Osteoblast (primary cell): ENCODE measurements around the gene ZNF169. TPM values are rescaled to one million over a fixed set of nuclear protein-coding genes. Genes with fewer than 3 reads are reported as not detected.
"Not testable (repeated sequence)": the region's sequence is repeated elsewhere in the genome, so short reads cannot be mapped to it uniquely, and the experiment has no call there.

Source experiments
- DNase-seq: peaks from one replicate; pipeline ENCODE4 v3.0.0; 2011; ENCODE audit warnings: low spot score, mixed read lengths; ENCODE audit not compliant: insufficient read length; ENCODE audit errors: missing footprints
- H2AFZ ChIP-seq: 2 replicates; pipeline ENCODE4 v1.6.0; 2011; ENCODE audit warnings: mild to moderate bottlenecking, low read length
- H3K27ac ChIP-seq: 2 replicates; pipeline ENCODE4 v1.5.1; 2011; ENCODE audit warnings: mild to moderate bottlenecking, low read depth, low read length, moderate library complexity
- H3K27me3 ChIP-seq: 2 replicates; pipeline ENCODE4 v1.6.0; 2012; ENCODE audit warnings: mild to moderate bottlenecking, control low read depth, inconsistent platforms, low read length, moderate library complexity; ENCODE audit not compliant: insufficient read depth
- H3K36me3 ChIP-seq: 2 replicates; pipeline ENCODE4 v1.5.1; 2011; ENCODE audit warnings: mild to moderate bottlenecking, low read length, control low read depth, moderate library complexity; ENCODE audit not compliant: insufficient read depth
- H3K4me1 ChIP-seq: 2 replicates; pipeline ENCODE4 v1.5.1; 2011; ENCODE audit warnings: mild to moderate bottlenecking, low read length, control low read depth, moderate library complexity; ENCODE audit not compliant: insufficient read depth
- H3K4me2 ChIP-seq: 2 replicates; pipeline ENCODE4 v1.6.0; 2011; ENCODE audit warnings: mild to moderate bottlenecking, low read length; ENCODE audit not compliant: insufficient read depth
- H3K4me3 ChIP-seq: fragments of 200-600 bp; sonication (generic); 3 replicates; pipeline ENCODE4 v1.5.1; 2012; ENCODE audit warnings: mild to moderate bottlenecking, low read length, inconsistent platforms; ENCODE audit not compliant: insufficient read depth
- H3K79me2 ChIP-seq: 2 replicates; pipeline ENCODE4 v1.6.0; 2012; ENCODE audit warnings: mild to moderate bottlenecking, low read length, control low read depth, inconsistent platforms; ENCODE audit not compliant: insufficient read depth
- H3K9me3 ChIP-seq: 2 replicates; pipeline ENCODE4 v1.5.1; 2011; ENCODE audit warnings: low read depth, low read length, control low read depth
- H4K20me1 ChIP-seq: 2 replicates; pipeline ENCODE4 v1.6.0; 2012; ENCODE audit warnings: mild to moderate bottlenecking, low read length, control low read depth; ENCODE audit not compliant: insufficient read depth
- CTCF ChIP-seq: IDR thresholded peaks from 2 replicates; pipeline ENCODE4 v1.5.1; 2011; ENCODE audit warnings: mild to moderate bottlenecking, low read depth, low read length, moderate library complexity; ENCODE audit errors: extremely low read depth
- total RNA-seq: library from RNA; depleted of rRNA; stranded (reverse); fragments of >200 nt; gene quantifications from 2 replicates; pipeline ENCODE4 v1.2.3, GENCODE V29; 2012

ZNF169 gene
- total RNA-seq, 1 donor = 4.0 TPM

- Histone ChIP-seq H3K9me3 (no peaks in the 10 kb centered on the region), H3K36me3 (no peaks in the 10 kb centered on the region), H3K27ac (no peak overlapping the region), H2AFZ (no peak overlapping the region), H3K27me3 (no peaks in the 10 kb centered on the region), H4K20me1 (no peaks in the 10 kb centered on the region), H3K4me2 (no peak overlapping the region), H3K79me2 (no peaks in the 10 kb centered on the region), H3K4me3 (no peak overlapping the region), H3K4me1 (no peaks in the 10 kb centered on the region)
- DNase-seq = no peak
- no peak for TF ChIP-seq CTCF
These were observed 30.5 kb upstream of the ZNF169 start for GRCh38 chr9:94228616-94229015.

GRCh38 chr9:94232428-94232827, 26.7 kb upstream of the ZNF169 start:
- Histone ChIP-seq H3K4me1 (no peaks in the 10 kb centered on the region), H3K36me3 (no peaks in the 10 kb centered on the region), H2AFZ (no peak overlapping the region), H3K4me3 (no peak overlapping the region), H3K27me3 (no peaks in the 10 kb centered on the region), H3K27ac (no peak overlapping the region), H3K79me2 (no peaks in the 10 kb centered on the region), H4K20me1 (no peaks in the 10 kb centered on the region), H3K9me3 (no peaks in the 10 kb centered on the region), H3K4me2 (no peak overlapping the region)
- no peak for TF ChIP-seq CTCF
- DNase-seq = no peak

GRCh38 chr9:94241098-94241497, 18.0 kb upstream of the ZNF169 start:
- H3K4me3 ChIP-seq, H3K9me3 ChIP-seq, H3K27ac ChIP-seq, H3K36me3 ChIP-seq, DNase-seq, H3K27me3 ChIP-seq, H4K20me1 ChIP-seq, H3K4me2 ChIP-seq, H3K79me2 ChIP-seq, H2AFZ ChIP-seq, H3K4me1 ChIP-seq: not testable (repeated sequence)

GRCh38 chr9:94245651-94246050, 13.4 kb upstream of the ZNF169 start:
- no peak overlapping the region for H2AFZ ChIP-seq
- H4K20me1 ChIP-seq = no peaks in the 10 kb centered on the region
- no peak for TF ChIP-seq CTCF

More at GRCh38 chr9:94245651-94246050, 13.4 kb upstream of the ZNF169 start:
- no peaks in the 10 kb centered on the region for H3K9me3 ChIP-seq
- no peak for DNase-seq
- H3K4me3 ChIP-seq = no peak overlapping the region
- no peaks in the 10 kb centered on the region for H3K4me1 ChIP-seq
- no peaks in the 10 kb centered on the region for H3K79me2 ChIP-seq
- no peaks in the 10 kb centered on the region for H3K36me3 ChIP-seq
- no peaks in the 10 kb centered on the region for H3K27me3 ChIP-seq
- no peak overlapping the region for H3K4me2 ChIP-seq
- H3K27ac ChIP-seq = no peak overlapping the region
